Skin of body (tissue), 2 donors: ENCODE results near the gene RBPJL. TPM values are rescaled to one million over a fixed set of nuclear protein-coding genes. Genes with fewer than 3 reads are reported as not detected.

ENCODE experiments used
- DNase-seq: peaks from one replicate; lab custom pipeline; 2025; lab: John Stamatoyannopoulos, UW
- total RNA-seq: library from RNA; depleted of rRNA; stranded (reverse); fragments of >200 nt; gene quantifications from one replicate; pipeline ENCODE4 v1.2.3, GENCODE V29; 2014

The RBPJL gene
- total RNA-seq, 1 donor from 2014 or later: not detected

DNA sequence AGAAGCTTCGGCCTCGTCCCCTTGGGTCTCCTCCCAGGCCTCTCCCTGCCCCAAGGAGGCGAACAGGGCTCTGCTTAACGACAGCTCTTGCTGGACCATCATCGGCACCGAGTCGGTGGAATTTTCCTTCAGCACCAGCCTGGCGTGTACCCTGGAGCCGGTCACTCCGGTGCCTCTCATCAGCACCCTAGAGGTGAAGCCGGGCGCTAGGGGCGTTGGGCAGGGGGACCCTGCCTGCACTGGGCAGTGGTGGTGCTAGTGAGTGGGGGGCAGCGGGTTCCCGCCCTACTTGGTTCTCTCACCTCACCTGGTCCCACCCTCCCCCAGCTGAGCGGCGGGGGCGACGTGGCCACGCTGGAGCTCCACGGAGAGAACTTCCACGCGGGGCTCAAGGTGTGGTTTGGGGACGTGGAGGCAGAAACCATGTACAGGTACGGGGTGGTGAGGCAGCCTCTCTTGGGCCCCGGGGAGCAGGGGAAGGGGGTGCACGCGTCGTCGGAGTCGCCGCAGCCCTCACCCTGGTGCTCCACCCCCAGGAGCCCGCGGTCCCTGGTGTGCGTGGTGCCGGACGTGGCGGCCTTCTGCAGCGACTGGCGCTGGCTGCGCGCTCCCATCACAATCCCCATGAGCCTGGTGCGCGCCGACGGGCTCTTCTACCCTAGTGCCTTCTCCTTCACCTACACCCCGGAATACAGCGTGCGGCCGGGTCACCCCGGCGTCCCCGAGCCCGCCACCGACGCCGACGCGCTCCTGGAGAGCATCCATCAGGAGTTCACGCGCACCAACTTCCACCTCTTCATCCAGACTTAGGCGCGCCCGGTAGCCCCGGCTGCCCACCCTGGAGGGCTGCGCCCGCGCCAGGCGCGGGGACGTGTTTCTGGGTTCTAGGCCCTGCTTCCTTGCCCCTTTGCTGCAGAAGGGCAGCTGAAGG lies 9.8 kb downstream of the RBPJL start:
- no peak for DNase-seq

DNA sequence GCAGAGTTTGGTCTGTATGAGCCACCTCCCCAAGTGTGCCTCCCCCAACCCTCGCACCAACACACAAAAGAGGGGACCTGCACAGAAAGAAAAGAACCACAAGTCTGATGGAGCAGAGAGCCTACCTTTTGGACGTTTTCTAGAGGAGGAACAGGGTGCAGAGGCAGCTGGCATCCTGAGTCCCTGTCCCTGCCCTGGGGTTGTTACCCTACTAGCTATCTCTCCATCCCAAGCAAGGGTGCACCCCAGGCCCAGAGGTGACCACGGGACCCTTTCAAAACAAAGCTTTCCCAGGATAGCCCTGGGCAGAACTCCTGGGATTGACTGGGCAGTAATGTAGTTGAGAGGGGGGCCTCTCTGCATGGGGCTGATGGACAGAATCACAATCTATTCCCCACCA lies 11.2 kb downstream of the RBPJL start:
- DNase-seq: no peak

DNA sequence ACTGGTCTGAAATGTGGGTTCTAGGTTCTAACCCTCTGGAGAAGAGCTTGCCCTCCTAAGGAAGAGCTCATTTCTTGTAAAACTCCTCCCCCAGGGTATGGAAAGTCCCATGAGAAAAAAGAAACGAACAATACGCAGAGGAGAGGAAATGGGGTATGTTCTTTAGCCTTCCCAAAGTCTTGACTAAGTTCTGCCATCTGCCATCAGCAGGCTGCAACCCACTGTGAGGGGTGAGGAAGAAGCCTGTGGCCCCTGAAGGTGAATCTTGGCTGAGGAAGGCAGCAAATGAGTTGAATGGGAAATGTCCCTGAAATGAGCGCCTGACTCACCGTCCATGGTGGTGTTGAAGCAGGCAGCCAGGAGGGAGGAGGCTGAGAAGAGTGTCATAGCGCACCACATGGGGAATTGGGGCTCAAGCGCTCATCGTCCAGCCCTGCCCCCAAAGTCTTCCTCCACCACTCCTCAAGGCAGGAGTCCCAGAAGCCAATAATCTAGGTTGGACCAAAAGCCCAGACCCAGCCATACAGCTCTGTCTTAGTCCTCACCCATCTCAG lies 11.8 kb downstream of the RBPJL start:
- no peak for DNase-seq

DNA sequence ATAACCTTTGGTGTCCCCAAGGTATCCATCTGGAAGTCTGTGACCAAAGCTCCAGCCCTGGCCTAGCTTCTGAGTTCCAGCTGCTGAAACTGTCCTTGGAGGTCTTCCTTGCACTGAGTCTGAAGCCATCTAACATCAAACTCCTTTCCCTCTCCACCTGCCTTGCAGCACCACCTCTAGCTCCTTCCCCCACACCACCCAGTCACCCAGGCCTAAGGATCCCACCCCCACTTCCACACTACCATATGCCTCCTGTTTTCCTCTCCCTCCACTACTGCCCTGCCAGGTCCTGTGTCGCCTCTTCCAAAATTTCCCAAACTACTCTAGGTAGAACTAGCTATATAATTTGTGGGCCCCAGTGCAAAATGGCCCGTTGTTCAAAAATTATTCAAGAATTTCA lies 12.3 kb downstream of the RBPJL start:
- DNase-seq: no peak

DNA sequence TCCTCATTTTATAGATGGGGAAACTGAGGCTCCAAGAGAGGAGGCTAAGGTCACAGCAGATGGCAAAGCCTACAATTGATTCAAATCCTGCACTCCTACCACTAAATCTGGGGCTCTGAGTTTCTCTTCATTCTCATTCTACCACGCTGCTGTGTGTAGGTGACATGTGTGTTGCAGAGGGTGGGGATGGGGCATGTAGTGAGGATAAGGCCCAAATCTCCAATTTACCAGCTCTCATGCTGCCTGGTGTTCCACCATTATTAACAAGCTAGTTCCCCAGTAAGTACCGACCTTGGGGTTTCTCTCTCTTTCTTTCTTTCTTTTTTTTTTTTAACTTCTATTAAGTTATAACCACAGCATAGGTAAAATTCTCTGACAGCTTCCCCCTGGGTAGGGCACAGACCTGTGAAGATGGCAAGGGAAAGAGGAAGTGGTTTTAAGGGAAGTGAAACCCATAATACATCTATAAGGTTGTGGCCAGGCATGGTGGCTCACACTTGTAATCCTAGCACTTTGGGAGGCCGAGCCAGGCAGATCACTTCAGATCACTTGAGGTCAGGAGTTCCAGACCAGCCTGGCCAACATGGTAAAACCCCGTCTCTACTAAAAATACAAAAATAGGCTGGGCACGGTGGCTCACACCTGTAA lies 14.4 kb downstream of the RBPJL start:
- DNase-seq: no peak

GRCh38 chr20:45322952-45323383 lies 16.3 kb downstream of the RBPJL start:
- no peak for DNase-seq

GRCh38 chr20:45323731-45324130 lies 17.1 kb downstream of the RBPJL start:
- no peak for DNase-seq

DNA sequence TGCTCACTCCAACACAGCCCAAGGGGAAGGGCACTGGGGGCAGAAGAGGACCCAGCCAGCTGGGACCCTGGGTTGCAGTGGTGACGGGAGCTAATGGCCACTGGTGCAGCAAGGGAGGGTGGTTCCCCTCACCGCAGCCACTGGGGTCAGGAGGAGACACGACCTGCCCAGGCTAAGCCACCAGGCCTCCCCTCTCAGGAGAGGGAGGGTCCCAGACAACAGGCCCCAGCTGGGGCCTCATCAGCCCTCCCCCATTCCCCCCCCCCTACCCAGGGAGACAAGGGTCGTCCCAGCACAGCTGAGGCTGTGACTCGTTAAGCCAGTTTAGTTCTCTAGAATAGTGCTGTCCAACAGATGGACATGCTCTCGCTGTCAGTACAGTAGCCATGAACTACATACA lies 18.7 kb downstream of the RBPJL start:
- no peak for DNase-seq

DNA sequence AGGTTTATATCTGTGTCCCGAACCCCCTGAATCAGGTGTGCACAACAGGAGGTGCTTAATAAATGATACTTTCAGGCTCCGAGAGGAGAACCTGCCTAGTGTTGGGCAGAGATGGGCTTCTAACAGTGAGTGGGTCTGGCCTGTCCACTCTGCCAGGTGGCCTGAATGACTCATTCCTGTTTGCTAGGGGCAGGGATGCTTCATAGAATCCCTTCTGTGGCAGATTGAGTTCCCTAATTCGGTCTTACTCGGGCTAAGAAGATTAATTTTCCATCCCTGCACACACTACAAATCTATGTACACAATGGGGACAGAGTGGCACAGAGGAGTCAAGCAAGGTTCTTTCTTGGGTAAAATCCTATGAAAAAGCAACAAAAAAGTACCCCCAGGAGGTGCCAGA lies 21.8 kb downstream of the RBPJL start:
- DNase-seq: no peak

DNA sequence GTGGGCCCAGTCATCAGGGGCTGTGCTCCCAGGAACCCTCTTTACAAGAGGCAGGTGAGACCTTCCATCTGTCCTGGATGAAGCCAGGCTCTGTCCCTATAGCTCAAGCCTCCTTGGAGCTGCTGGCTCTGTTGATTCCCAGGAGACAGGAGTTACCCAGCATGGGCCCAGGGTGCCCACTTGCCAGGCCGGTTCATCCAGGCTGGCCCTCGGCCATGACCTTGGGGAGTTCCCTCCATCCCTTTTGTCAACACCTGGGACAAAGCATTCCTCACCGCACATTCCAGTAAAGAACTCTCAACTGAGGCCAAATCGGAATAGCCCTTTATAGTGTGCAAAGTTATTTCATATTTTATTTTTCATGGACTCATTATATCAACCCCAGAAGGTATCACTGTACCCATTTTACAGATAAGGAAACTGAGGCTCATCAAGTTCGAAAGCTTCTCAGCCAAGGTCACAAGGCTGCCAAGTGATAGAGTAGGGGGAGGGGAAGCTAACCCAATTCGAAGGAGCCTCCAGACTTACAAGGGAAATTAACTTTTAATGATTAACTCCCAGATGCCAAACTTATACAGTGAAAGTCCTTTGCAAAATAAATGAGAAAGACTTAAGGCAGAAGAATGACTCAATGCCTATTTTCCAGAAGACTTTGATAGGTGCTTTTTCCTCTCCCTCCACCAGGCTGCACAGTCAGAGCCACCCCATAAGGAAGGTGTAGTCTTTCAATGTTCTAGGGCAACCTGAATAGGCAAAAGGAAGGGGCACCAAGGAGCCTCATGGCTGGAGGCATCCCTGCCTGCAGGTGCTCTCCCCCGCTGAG lies 23.1 kb downstream of the RBPJL start:
- DNase-seq: no peak

DNA sequence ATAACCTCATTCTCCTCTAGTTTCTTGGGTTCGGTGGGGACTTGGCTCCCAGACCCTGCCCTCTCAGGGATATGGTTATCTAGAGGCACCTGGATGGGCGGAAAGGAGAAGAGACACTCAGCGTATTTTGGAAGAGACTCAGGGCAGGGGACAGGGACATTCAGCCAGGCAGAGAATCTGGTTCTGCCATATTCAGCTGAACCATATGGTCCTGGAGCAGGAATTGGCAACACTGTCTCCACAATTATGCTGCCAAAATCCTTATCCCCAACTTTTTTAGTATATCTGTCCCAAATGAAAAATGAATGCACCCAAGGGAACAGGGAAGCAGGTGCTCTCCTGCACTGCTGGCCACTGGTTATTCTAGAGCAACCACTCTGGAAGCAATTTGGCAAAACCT lies 23.8 kb downstream of the RBPJL start:
- DNase-seq: no peak

GRCh38 chr20:45336530-45337366 lies 30.1 kb downstream of the RBPJL start:
- DNase-seq: no peak

DNA sequence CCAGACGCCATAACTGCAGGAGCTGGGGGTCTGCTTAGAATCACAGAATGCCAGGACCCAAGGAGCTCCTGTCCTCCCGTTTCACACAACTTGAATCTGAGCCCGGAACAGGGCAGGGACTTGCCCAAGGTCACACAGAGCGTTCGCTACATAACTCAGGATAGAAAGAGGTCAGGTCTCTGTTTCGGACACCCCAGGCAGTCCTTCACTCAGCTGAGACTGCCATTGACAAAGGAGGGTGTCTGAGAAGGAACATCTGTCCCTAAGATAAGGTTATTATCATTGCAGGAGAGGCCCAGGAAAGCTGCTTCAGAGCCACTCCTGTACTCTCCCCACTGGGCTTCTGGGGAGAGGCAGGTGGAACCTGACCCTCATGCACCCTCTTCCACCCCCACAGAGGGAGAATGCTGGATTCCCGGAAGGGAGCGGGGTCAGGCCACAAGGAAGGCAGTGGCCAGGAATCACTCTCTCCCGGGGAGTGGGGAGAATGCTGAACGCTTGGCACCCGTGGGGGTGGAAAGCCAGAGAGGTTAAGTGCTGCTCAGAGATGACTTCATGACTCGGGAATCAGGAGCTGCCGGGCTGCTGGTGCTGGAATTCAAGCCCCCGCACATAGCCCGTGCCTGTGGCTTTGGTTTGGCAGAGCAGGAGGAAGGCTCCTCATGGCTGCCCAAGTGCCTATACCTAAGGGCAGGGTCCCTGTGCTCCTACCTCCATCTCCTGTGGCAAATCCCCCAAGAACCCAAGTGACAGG lies 30.9 kb downstream of the RBPJL start:
- no peak for DNase-seq

GRCh38 chr20:45338121-45339030 lies 31.7 kb downstream of the RBPJL start:
- no peak for DNase-seq

DNA sequence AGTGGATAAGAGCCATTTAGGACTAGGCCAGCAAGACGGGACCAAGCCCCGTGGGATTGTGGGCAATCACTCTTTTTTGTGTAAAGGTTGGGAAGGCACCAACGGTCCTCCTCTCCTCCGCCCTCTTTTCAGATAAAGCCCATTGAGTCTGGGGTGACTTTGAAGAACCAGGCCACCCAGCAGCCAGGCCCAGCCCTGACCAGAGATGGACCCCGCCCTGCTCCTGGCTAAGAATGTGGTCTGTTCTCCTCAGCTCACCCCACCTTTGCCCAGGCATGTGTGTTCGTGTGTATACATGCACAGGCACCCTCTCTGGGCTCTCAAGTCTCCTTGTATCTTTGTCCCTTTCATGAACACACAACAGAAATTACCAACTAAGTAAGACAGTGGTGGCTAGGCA lies 32.4 kb downstream of the RBPJL start:
- DNase-seq: no peak

DNA sequence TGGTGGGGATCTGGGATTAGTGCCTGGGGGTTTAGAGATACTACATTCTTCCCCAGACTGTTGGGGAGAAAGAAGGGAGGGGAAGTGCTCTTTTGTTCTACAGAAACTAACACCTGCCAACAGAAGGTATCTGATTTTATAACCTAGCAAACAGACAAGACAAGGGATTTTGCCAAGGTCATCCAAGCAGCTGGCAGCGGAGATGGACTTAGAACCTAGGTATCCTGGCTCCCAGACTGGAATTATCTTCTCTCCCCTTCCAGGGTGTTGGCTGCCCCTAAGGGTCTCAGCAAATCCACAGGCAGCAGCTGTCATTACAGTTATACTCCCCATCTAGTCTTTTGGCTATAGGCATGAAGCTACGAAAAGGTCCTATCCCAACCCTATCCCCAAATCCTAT lies 33.2 kb downstream of the RBPJL start:
- DNase-seq: no peak

DNA sequence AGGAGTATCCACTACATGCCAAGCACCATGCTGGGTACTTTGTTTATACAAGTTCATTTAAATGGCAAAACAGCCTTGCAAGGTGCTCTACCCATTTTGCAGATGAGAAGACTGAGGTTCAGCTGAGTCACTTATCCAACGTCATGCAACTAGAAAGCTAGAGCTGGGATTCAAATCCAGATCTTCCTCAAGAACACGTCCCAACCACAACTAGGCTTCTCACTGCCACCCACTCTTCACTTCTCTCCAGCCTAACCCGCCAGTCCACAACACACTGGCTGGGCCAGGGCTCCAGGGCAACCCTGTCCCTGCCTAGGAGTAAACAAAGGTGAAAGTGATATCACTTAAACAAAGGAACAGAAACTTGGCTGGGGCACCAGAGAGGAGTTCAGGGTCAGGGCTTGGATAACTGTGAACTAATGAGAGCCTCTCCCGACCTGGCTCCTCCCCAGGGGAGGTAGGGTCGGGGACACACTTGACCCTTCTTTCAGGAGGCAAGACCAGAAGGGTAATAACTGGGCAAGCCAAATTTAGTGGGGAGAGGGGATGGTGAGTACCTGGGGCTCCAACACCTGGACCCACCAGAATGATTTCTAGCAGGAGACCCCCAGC lies 33.7 kb downstream of the RBPJL start:
- DNase-seq: no peak

DNA sequence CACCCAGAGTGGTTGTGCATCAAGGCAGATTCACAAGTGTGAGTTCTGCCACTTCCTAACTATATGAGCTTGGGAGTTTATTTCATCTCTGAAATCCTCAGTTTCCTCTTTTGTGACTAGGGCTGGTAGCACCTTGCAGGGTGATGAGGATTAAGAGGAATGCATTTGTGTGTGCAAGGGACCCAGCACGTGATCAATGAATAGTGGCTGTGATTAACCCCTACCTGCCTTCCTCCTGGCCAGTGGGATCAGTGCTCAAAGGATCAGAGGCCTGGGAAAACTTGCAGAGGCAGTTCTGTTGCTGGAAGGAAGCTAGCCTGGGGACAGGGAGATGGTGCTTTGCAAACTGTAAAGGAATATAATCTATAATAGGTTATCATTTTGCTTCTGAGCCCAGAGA lies 34.3 kb downstream of the RBPJL start:
- DNase-seq: no peak

DNA sequence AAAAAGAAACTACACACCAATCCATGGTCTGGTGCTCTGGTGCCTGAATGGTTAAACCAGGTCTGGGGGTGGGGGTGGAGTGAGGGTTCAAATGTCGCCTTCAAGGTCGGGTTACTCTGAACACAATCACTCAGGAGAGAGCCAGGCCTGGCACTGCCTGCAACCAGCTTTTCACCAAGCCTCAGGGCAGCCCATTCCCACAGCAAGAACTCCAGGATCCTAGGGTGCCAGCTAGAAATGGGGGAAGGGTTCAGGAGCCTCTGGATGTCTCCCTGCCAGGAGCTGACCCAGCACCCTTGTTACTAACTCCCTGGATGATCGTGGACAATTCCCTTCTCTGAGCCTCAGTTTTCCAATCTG lies 34.9 kb downstream of the RBPJL start:
- DNase-seq: no peak
